Heart left ventricle (tissue), 13 donors: ENCODE results near the gene CFAP54.

Experiments
- POLR2A ChIP-seq, 2 donors: fragments of 450-650 bp; IDR thresholded peaks; one replicate each; pipeline ENCODE4 v1.6.1; 2017; ENCODE audit warnings: antibody characterized with exemption in 2 of 2, mild to moderate bottlenecking in 2 of 2, moderate library complexity in 2 of 2
- TF ChIP-seq, protein P1 (sequence below), 12 donors: fragments of 200-600 bp; sonication (generic) in 4 of 12; IDR thresholded peaks; one replicate each; pipeline versions ENCODE4 v1.5.0 to v1.8.0; 2018 to 2022; ENCODE audit warnings: antibody characterized with exemption in 12 of 12, mild to moderate bottlenecking in 5 of 12
- donor health status: ischemic (EF 13 %, LVEDD 7.1; RV severe dilation, severe dysfunction).
- donor health status: DM: no; HTN: yes; CAD: no.
- donor health status: DM: no; HTN: no; CAD: no.
- donor health status: ischemic (EF 25% LVEDD 6.9; RV normal size, moderate dysfunction).
- donor health status: ischemic (EF 25% LVEDD 5.7; RV mildly dilated, moderate dysfunction).
- donor health status: ischemic (EF 35%, LVEDD 5.7; RV mildly dilated, moderate dysfunction).
- donor health status: nonischemic (EF 11% LVEDD 7.7; RV severe dilation, severe dysfunction).
- donor health status: DM: yes; HTN: yes; CAD: no.
- donor health status: PGD.
- donor health status: ischemic (EF 29% LVEDD 5.4; RV normal size, mild dysfunction).
- donor health status: nonischemic (EF 23%, LVEDD 6.1; RV moderate dilation, normal function).

DNA sequence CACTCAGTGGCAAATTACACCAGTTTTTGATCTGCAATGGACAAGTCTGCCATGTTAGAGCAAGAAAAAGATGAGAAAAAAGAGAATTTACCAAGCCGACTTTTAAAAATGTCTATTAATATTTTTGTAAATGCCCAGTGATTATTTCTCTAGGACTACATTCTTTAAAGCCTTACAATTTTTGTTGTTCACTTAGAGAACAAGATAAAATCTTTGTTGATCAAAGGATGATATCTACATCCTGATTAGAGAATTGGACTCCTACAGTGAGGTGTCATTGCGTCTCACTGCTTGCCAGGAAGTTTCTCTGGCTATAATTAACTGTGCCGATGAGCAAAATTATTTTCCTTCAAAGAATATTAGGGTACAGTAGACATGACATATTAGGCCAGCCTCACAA, 1.7 kb upstream of the CFAP54 start:
- TF ChIP-seq, protein P1, sequence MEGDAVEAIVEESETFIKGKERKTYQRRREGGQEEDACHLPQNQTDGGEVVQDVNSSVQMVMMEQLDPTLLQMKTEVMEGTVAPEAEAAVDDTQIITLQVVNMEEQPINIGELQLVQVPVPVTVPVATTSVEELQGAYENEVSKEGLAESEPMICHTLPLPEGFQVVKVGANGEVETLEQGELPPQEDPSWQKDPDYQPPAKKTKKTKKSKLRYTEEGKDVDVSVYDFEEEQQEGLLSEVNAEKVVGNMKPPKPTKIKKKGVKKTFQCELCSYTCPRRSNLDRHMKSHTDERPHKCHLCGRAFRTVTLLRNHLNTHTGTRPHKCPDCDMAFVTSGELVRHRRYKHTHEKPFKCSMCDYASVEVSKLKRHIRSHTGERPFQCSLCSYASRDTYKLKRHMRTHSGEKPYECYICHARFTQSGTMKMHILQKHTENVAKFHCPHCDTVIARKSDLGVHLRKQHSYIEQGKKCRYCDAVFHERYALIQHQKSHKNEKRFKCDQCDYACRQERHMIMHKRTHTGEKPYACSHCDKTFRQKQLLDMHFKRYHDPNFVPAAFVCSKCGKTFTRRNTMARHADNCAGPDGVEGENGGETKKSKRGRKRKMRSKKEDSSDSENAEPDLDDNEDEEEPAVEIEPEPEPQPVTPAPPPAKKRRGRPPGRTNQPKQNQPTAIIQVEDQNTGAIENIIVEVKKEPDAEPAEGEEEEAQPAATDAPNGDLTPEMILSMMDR (IDR thresholded peaks at IDR 0.05): no peak
- TF ChIP-seq POLR2A (IDR thresholded peaks at IDR 0.05): no peak
